Measurements from ENCODE around the gene COX6B1.
"Not testable (repeated sequence)": the region's sequence is repeated elsewhere in the genome, so short reads cannot be mapped to it uniquely, and the experiment has no call there.

Gene COX6B1, protein sequence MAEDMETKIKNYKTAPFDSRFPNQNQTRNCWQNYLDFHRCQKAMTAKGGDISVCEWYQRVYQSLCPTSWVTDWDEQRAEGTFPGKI

GRCh38 chr19:35648017-35648961 is at the start of gene COX6B1:
Gene COX6B1, plus strand, starts transcription at chr19:35648323. Its CDS starts 2,921 bp downstream, at chr19:35651244.
- peak; percentile 100 for DNase-seq

GRCh38 chr19:35601971-35602370 is 46.2 kb upstream of the COX6B1 start:
- DNase-seq = no peak

- not testable (repeated sequence) for DNase-seq
These were observed 43.7 kb upstream of the COX6B1 start for GRCh38 chr19:35604436-35604835.

DNA sequence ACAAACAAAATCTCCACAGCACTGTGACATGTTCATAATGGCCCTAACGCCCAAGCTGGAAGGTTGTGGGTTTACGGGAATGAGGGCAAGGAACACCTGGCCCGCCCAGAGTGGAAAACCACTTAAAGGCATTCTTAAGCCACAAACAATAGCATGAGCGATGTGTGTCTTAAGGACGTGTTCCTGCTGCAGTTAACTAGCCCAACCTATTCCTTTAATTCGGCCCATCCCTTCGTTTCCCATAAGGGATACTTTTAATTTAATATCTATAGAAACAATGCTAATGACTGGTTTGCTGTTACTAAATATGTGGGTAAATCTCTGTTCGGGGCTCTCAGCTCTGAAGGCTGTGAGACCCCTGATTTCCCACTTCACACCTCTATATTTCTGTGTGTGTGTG is 41.0 kb upstream of the COX6B1 start:
- peak; percentile 21 for DNase-seq

- no peak for DNase-seq
These were observed 40.5 kb upstream of the COX6B1 start for GRCh38 chr19:35607661-35608060.

GRCh38 chr19:35608251-35608650 is 39.9 kb upstream of the COX6B1 start:
- DNase-seq = peak; percentile 39

- DNase-seq = no peak
These were observed 38.2 kb upstream of the COX6B1 start for GRCh38 chr19:35609851-35610353.

GRCh38 chr19:35612224-35612558 is 35.9 kb upstream of the COX6B1 start:
- DNase-seq = no peak

DNA sequence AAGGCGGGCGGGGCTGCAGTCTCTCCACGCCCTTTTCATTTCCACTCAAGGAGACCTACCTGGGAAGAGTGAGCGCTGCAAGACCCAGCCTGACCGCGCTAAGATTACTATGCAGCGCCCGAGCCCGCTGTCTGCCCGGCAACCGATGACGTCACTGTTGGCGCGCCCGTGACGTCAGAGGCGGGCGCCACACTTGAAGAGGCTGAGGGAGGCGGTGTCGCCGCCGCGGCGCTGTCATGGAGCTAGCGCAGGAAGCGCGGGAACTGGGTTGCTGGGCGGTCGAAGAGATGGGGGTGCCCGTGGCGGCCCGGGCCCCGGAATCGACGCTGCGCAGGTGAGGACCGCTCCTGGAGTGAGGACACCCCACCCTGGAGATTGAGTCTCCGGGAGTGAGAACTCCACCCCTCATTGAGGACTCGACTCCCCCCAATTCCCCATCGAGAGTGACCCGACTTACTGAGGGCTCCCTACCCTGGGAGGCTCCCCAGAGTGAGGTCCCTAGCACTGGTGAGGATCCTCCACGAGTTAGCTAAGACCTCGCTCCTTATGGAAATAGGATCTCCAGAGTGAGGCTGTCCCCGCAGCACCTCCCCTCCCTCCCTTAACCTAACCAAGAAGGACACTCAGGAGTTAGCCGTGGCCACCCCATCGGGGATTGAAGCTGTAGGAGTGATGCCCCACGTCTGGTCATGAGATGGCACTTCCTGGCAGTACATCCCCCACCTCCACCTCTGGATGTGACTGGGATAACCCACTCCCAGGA is 35.4 kb upstream of the COX6B1 start, which contains the start of gene HAUS5:
HAUS5 (plus strand) TSS at position 177 of the 763 bp plus-strand sequence; CDS start at position 237, 60 bp downstream.
- peak; percentile 98 for DNase-seq

GRCh38 chr19:35613574-35613973 is 34.5 kb upstream of the COX6B1 start:
- DNase-seq = no peak

GRCh38 chr19:35615036-35615435 is 33.1 kb upstream of the COX6B1 start:
- DNase-seq = no peak

- peak; percentile 46 for DNase-seq
These were observed 29.3 kb upstream of the COX6B1 start for GRCh38 chr19:35618857-35619256.

- DNase-seq = no peak
These were observed 28.7 kb upstream of the COX6B1 start for GRCh38 chr19:35619290-35619923.

GRCh38 chr19:35620001-35620400 is 28.1 kb upstream of the COX6B1 start:
- DNase-seq = no peak

DNA sequence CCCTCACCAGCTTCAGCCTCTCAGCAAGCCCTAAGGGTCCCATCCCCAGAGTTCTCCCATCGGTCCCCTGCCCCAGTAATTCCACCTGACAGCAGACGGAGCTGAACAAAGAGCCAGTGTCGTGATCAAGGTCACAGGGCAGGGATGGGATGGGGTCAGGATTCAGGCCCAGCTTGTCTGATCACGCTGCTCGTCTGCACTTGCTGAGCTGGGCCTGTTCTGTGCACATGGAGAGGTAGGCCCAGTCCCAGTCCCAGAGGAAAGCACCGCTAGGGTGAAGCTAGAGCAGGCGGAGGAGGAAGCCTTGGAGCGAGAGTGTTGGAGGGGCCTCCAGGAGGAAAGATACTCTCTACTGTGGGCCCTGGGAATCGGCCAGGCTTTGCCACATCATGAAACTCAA is 26.4 kb upstream of the COX6B1 start:
- DNase-seq = no peak

DNA sequence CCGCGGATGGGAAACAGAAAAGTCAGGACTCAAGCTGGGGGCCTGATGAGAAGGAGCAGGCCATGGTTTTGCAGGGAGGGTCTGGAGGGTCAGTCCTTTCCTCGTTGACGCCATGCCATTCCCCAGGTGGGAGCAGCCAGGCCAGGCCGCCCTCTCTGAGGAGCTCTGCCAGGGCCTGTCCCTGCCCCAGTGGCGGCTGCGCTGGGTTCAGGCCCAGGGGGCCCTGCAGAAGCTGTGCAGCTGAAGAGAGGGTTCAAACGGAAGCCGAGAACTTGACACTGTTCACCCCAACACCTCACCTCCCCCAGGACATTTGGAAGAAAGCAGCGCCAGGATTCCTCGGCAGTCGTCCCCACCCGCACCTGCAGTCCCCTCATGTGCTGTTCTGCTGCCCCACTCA is 25.4 kb upstream of the COX6B1 start:
- no peak for DNase-seq

DNA sequence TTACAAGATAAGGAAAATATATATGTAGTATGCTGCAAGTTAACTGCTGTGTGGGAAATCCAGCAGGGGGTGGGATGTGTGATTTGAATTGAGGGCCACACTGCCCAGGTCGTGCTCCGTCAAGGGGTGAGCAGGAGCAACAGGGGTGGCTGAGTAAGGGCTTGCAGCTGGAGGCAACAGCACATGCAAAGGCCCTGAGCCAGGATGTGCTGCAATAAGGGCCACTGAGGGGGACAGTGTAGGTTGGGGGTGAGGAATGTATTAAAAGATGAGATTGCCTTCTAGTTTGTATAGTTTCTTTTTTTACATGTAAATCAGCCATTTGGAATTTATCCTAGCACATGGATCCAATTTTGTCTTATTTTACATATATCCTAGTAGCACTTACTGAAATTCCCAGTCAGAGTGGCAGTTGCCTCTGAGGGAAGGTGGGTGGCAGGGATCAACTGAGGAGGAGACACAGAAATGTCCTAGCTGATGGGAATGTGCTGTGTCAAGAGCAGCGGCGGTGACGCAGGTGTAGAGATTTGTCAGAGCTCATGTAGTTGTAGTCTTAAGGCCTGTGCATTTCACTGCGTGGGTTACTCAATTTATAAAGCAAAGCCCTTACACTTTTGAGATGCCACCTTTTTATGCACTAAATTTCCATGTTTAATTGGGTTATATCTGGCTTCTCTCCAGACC is 24.7 kb upstream of the COX6B1 start:
- no peak for DNase-seq

- DNase-seq = no peak
These were observed 19.9 kb upstream of the COX6B1 start for GRCh38 chr19:35628264-35628564.

GRCh38 chr19:35628565-35629331 is 19.4 kb upstream of the COX6B1 start, which contains the start of gene RBM42:
Gene RBM42, plus strand, starts transcription at chr19:35629036. Its CDS starts 118 bp downstream, at chr19:35629154.
- DNase-seq = peak; percentile 99

GRCh38 chr19:35629332-35629633 is 18.8 kb upstream of the COX6B1 start:
- peak; percentile 38 for DNase-seq

DNA sequence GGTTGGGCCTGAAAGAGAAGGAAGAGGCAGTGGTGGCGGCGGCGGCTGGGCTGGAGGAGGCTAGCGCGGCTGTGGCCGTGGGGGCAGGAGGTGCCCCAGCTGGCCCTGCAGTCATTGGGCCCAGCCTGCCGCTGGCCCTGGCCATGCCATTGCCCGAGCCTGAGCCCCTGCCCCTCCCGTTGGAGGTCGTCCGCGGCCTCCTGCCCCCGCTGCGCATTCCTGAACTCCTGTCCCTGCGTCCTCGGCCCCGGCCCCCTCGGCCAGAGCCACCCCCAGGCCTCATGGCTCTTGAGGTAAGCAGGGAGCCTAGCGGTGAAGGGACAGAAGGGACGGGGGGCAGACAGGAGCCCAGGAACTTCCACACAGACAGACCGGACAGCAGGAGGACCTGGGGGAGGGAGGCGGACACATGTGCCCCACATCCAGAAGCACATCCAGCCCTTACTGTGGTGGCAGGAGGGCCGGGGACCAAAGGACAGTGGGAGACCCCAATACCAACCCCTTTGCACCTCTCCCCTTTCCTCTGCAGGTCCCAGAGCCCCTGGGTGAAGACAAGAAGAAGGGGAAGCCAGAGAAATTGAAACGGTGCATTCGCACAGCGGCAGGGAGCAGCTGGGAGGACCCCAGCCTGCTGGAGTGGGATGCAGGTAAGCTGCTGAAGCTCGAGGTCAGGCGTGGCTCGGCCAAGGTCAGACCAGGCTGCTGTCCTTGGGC is 14.2 kb upstream of the COX6B1 start:
- DNase-seq = no peak

Data from DMS53 (cell line).